HG03139 (cell line): ENCODE measurements around the gene VWDE.

Experiments used
- ATAC-seq: cut with Tn5 transposase; IDR thresholded peaks from one replicate; pipeline ENCODE4 v1.9.1; 2021; ENCODE audit not compliant: unreplicated experiment

Gene VWDE

DNA sequence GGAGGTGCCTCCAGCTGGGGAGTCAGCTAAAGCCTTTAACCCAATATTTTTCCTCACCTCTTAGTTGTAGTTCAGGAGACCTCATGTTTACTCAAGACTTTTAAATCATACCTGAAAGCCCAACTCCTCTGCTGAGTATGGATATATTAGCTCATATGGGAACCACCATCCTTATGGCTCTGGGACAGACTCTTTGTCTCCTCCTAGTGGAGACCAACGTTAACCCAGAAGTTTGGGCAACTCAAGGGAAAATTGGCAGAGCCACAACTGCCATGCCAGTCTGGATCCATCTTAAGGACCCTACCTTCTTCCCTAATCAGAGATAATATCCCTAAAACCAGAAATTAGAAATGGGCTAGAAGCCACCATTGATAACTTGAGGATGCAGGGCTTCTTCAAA, 111.8 kb downstream of the VWDE start:
- ATAC-seq = no peak

DNA sequence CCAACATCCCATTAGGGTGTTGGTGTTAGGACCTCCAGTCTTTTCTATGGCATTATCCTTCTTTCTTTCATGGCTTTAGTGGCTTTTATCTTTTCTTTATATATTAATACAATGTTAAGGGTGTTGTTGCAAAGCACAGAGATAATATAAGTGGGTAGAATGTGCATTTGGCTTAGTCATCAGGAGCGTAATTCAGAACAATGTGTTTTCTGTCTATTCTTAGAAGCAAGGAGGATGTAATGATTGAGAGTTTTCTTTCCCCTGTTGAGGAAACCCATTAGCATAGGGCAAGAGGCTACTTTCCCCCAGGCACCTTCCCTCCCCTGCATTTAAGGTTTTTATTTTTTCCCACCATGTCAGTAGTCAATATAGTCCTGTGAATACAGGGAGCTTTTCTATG, 112.9 kb downstream of the VWDE start:
- ATAC-seq = no peak

DNA sequence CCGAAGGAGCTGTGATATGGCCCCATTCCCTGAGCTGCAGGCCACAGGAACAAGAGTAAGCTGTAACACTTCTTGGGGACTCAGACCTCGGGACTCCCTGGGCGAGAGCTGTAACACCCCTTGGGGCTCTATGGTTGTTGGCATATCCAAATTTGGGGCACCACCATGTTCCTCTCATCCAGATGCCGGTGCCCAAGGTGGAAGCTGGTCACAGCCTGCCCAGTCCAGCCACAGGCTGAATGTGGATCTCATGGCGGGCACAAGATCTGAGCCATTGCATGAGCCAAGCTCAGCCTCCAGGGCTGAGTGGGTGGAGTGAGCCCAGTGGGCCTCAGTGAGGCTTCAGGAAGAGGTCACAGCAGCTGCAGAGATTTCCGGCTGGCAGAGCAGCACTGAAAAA, 113.7 kb downstream of the VWDE start:
- no peak for ATAC-seq

DNA sequence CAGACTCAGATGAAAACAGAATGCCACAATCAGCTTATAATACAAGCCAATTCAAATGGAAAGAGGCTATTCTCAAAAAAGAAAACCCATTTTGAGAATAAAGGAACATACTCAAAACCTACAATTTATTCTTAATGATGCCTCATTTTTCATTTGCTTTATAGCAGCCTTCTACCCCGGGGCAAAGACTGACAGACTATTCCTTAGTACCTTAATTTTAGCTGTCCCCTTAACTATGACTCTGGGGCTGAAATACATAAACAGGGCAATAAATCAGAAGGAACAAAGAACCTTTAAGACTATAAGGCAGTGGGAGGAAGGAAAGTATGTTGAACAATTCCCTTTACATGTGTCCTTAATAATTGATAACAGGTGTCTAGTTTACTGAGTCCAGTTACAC, 115.8 kb downstream of the VWDE start:
- no peak for ATAC-seq

DNA sequence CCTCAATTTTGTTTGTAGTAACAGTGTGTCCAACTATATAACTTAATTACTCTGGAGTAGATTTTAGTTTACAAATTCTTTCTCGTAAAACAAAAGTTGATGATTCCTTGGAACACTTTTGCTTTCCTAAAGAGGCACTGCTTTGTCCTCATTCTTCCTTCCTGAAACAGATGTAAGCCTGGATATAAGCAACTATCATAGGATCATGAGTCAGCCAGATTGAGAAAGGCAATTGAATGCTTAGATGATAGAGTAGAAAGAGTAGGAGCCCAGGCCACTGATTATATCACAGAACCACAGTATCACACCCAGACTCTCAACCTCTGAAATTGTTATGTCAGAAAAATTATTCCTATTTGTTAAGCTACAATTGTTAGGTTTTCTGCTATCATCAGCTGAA, 122.6 kb downstream of the VWDE start:
- no peak for ATAC-seq
